ENCODE measurements around the gene COPS9.

GRCh38 chr2:240134956-240135520, 1.1 kb downstream of the COPS9 start:
- TF ChIP-seq CTCF (IDR thresholded peaks at IDR 0.05) (no peak), POLR2A (IDR thresholded peaks at IDR 0.05) (no peak)
